Uterus (tissue), 2 donors: ENCODE data around the gene CHD8.

Source experiments
- POLR2A ChIP-seq, 2 donors: fragments of 450-650 bp; IDR thresholded peaks; one replicate each; pipeline ENCODE4 v1.6.1; 2016; ENCODE audit warnings: antibody characterized with exemption in 2 of 2, mild to moderate bottlenecking in 1 of 2, moderate library complexity in 1 of 2
- TF ChIP-seq, protein P1 (sequence below), 4 experiments: fragments of 200-600 bp in 2 of 4; fragments of 450-650 bp in 2 of 4; sonication (generic) in 2 of 4; IDR thresholded peaks; one replicate each; pipeline ENCODE4 v1.5.1; 2016 to 2019; ENCODE audit warnings: antibody characterized with exemption in 4 of 4, mild to moderate bottlenecking in 2 of 4, moderate library complexity in 1 of 4

DNA sequence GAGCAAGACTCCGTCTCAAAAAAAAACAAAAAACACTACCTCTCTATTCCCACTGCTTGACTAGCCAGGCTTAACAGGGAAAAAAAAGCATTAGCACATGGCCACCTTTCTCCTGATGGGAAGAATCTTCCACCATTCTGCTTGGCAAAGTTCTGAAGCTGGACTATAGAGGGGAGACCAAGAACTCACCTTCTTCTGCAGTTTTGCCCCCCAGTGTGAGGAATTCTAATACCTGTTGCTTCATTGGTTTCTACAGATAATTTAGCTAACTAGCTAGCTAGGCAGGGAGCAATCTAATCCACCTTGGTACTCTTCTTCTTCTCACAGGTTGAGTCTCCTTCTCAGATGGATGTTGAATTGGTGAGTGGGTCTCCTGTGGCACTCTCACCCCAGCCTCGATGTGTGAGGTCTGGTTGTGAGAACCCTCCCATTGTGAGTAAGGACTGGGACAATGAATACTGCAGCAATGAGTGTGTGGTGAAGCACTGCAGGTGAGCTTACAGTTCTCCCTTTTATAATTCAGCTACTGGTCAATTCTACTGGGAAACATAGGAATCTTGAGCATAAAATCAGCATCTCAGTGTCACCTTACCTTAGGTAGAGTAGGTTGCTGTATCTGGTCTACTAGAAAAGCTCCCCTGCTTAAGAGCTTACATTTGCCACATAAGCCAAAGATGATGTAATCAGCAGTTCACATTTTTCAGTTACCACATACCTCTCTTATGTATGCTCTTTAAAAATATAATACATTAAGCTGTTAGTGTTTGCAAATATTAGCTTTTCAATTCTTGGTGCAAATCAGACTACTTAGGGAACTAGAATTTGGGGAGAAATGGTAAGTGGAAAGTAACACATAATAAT is 39.2 kb upstream of the CHD8 start:
- TF ChIP-seq, protein P1, sequence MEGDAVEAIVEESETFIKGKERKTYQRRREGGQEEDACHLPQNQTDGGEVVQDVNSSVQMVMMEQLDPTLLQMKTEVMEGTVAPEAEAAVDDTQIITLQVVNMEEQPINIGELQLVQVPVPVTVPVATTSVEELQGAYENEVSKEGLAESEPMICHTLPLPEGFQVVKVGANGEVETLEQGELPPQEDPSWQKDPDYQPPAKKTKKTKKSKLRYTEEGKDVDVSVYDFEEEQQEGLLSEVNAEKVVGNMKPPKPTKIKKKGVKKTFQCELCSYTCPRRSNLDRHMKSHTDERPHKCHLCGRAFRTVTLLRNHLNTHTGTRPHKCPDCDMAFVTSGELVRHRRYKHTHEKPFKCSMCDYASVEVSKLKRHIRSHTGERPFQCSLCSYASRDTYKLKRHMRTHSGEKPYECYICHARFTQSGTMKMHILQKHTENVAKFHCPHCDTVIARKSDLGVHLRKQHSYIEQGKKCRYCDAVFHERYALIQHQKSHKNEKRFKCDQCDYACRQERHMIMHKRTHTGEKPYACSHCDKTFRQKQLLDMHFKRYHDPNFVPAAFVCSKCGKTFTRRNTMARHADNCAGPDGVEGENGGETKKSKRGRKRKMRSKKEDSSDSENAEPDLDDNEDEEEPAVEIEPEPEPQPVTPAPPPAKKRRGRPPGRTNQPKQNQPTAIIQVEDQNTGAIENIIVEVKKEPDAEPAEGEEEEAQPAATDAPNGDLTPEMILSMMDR (IDR thresholded peaks at IDR 0.05) = no peak
- TF ChIP-seq POLR2A (IDR thresholded peaks at IDR 0.05) = no peak
